Subcutaneous adipose tissue (tissue), 4 donors: ENCODE data around the gene SLC4A4. TPM values are rescaled to one million over a fixed set of nuclear protein-coding genes. Genes with fewer than 3 reads are reported as not detected.

ENCODE experiments used
- CTCF ChIP-seq: fragments of 450-650 bp; IDR thresholded peaks from one replicate; pipeline ENCODE4 v1.5.1; 2016; ENCODE audit warnings: low read depth, mild to moderate bottlenecking, control low read depth, antibody characterized with exemption, moderate library complexity
- total RNA-seq, 4 donors: library from RNA; depleted of rRNA; stranded (reverse); fragments of >200 nt; gene quantifications; one replicate each; pipeline ENCODE4 v1.1.0, GENCODE V29; 2016

The SLC4A4 gene
- total RNA-seq, 4 donors from 2014 or later: 0.68 to 18.6 (median 5.0) TPM

- TF ChIP-seq CTCF: no peak
Measured at GRCh38 chr4:71466775-71467174, 128.0 kb downstream of the SLC4A4 start.

- no peak for TF ChIP-seq CTCF
Measured at GRCh38 chr4:71468116-71468710, 129.4 kb downstream of the SLC4A4 start.

GRCh38 chr4:71469541-71469940 is 130.7 kb downstream of the SLC4A4 start:
- TF ChIP-seq CTCF: no peak

- TF ChIP-seq CTCF: no peak
Measured at GRCh38 chr4:71470524-71470923, 131.7 kb downstream of the SLC4A4 start.

GRCh38 chr4:71472946-71473345 is 134.1 kb downstream of the SLC4A4 start:
- no peak for TF ChIP-seq CTCF

GRCh38 chr4:71473541-71474240 is 134.9 kb downstream of the SLC4A4 start:
- no peak for TF ChIP-seq CTCF

GRCh38 chr4:71474731-71475130 is 135.9 kb downstream of the SLC4A4 start:
- no peak for TF ChIP-seq CTCF
